GM21360 (cell line): ENCODE measurements around the gene GUCY1A1.
"Not testable (repeated sequence)": the region's sequence is repeated elsewhere in the genome, so short reads cannot be mapped to it uniquely, and the experiment has no call there.

Experiments used
- ATAC-seq: cut with Tn5 transposase; IDR thresholded peaks from one replicate; pipeline ENCODE4 v1.9.1; 2021; ENCODE audit warnings: mild to moderate bottlenecking, moderate library complexity; ENCODE audit not compliant: unreplicated experiment

GUCY1A1 gene

GRCh38 chr4:155666344-155667221, at the start of gene GUCY1A1:
Gene GUCY1A1 (plus strand): TSS chr4:155666848. CDS start chr4:155696868, 30,020 bp downstream.
- peak; percentile 11 for ATAC-seq

- no peak for ATAC-seq
Observed at GRCh38 chr4:155617296-155617695, 49.4 kb upstream of the GUCY1A1 start.

- no peak for ATAC-seq
Observed at GRCh38 chr4:155618183-155618838, 48.3 kb upstream of the GUCY1A1 start.

GRCh38 chr4:155620637-155621036, 46.0 kb upstream of the GUCY1A1 start:
- ATAC-seq: no peak

- ATAC-seq: no peak
Observed at GRCh38 chr4:155624478-155624877, 42.2 kb upstream of the GUCY1A1 start.

GRCh38 chr4:155626561-155626960, 40.1 kb upstream of the GUCY1A1 start:
- ATAC-seq: no peak

GRCh38 chr4:155629183-155629825, 37.3 kb upstream of the GUCY1A1 start:
- no peak for ATAC-seq

GRCh38 chr4:155629956-155630355, 36.7 kb upstream of the GUCY1A1 start:
- no peak for ATAC-seq

- ATAC-seq: no peak
Observed at GRCh38 chr4:155632310-155632840, 34.3 kb upstream of the GUCY1A1 start.

GRCh38 chr4:155638195-155638965, 28.3 kb upstream of the GUCY1A1 start:
- ATAC-seq: no peak

- peak; percentile 79 for ATAC-seq
Observed at GRCh38 chr4:155639704-155640523, 26.7 kb upstream of the GUCY1A1 start.

GRCh38 chr4:155640751-155641150, 25.9 kb upstream of the GUCY1A1 start:
- no peak for ATAC-seq

GRCh38 chr4:155643087-155643486, 23.6 kb upstream of the GUCY1A1 start:
- no peak for ATAC-seq

- no peak for ATAC-seq
Observed at GRCh38 chr4:155646001-155646400, 20.6 kb upstream of the GUCY1A1 start.

- not testable (repeated sequence) for ATAC-seq
Observed at GRCh38 chr4:155650785-155651184, 15.9 kb upstream of the GUCY1A1 start.

- no peak for ATAC-seq
Observed at GRCh38 chr4:155653052-155653451, 13.6 kb upstream of the GUCY1A1 start.

- ATAC-seq: no peak
Observed at GRCh38 chr4:155656025-155656424, 10.6 kb upstream of the GUCY1A1 start.

- ATAC-seq: no peak
Observed at GRCh38 chr4:155657169-155657568, 9.5 kb upstream of the GUCY1A1 start.

- ATAC-seq: no peak
Observed at GRCh38 chr4:155657985-155658680, 8.5 kb upstream of the GUCY1A1 start.
